H9 (cell line): ENCODE data around the gene RALA. TPM values are rescaled to one million over a fixed set of nuclear protein-coding genes. Genes with fewer than 3 reads are reported as not detected.

Experiments
- DNase-seq: peaks from one replicate; pipeline ENCODE4 v3.0.0-alpha.2; 2017
- H2AFZ ChIP-seq: one replicate; pipeline ENCODE4 v1.6.1; 2013; ENCODE audit warnings: mild to moderate bottlenecking, low read length, control low read depth, moderate library complexity
- H2AK5ac ChIP-seq: 2 replicates; pipeline ENCODE4 v1.6.1; 2013; ENCODE audit warnings: low read length, control low read depth, mixed read lengths; ENCODE audit not compliant: insufficient read length
- H2BK120ac ChIP-seq: one replicate; pipeline ENCODE4 v1.6.1; 2013; ENCODE audit warnings: low read depth, mild to moderate bottlenecking, low read length, control low read depth, inconsistent platforms; ENCODE audit not compliant: poor library complexity, severe bottlenecking
- H2BK12ac ChIP-seq: 2 replicates; pipeline ENCODE4 v1.6.1; 2013; ENCODE audit warnings: low read length, control low read depth, mixed read lengths, low read depth; ENCODE audit not compliant: insufficient read length
- H2BK15ac ChIP-seq: 2 replicates; pipeline ENCODE4 v1.6.1; 2013; ENCODE audit warnings: low read depth, low read length, control low read depth
- H2BK20ac ChIP-seq: one replicate; pipeline ENCODE4 v1.6.1; 2013; ENCODE audit warnings: low read depth, mild to moderate bottlenecking, low read length, control low read depth, inconsistent platforms; ENCODE audit not compliant: poor library complexity, severe bottlenecking
- H2BK5ac ChIP-seq: 2 replicates; pipeline ENCODE4 v1.6.1; 2013; ENCODE audit warnings: low read length, control low read depth, mixed read lengths; ENCODE audit not compliant: insufficient read length
- H3K14ac ChIP-seq: 2 replicates; pipeline ENCODE4 v1.6.1; 2013; ENCODE audit warnings: low read length, control low read depth; ENCODE audit not compliant: insufficient read depth
- H3K18ac ChIP-seq: 2 replicates; pipeline ENCODE4 v1.6.1; 2013; ENCODE audit warnings: low read depth, mild to moderate bottlenecking, mixed read lengths, low read length, control low read depth; ENCODE audit not compliant: insufficient read length
- H3K23ac ChIP-seq: 2 replicates; pipeline ENCODE4 v1.6.1; 2013; ENCODE audit warnings: low read length, control low read depth, mixed read lengths, low read depth; ENCODE audit not compliant: insufficient read length
- H3K23me2 ChIP-seq: 2 replicates; pipeline ENCODE4 v1.6.1; 2013; ENCODE audit warnings: low read depth, mild to moderate bottlenecking, mixed read lengths, low read length, control low read depth; ENCODE audit not compliant: insufficient read length, poor library complexity, severe bottlenecking
- H3K27ac ChIP-seq: 2 replicates; pipeline ENCODE4 v1.5.1; 2013; ENCODE audit warnings: low read length, control low read depth, mixed read lengths, low read depth; ENCODE audit not compliant: insufficient read length
- H3K27me3 ChIP-seq: 2 replicates; pipeline ENCODE4 v1.6.1; 2013; ENCODE audit warnings: low read length, control low read depth, inconsistent platforms; ENCODE audit not compliant: insufficient read depth
- H3K4ac ChIP-seq: 2 replicates; pipeline ENCODE4 v1.6.1; 2013; ENCODE audit warnings: low read depth, mild to moderate bottlenecking, control low read depth, inconsistent platforms, low read length, moderate library complexity
- H3K4me1 ChIP-seq: 2 replicates; pipeline ENCODE4 v1.6.1; 2013; ENCODE audit warnings: low read length, control low read depth, inconsistent platforms; ENCODE audit not compliant: insufficient read depth
- H3K4me2 ChIP-seq: 2 replicates; pipeline ENCODE4 v1.6.1; 2013; ENCODE audit warnings: low read length, control low read depth, mixed read lengths; ENCODE audit not compliant: insufficient read length, insufficient read depth
- H3K56ac ChIP-seq: 2 replicates; pipeline ENCODE4 v1.6.1; 2013; ENCODE audit warnings: low read depth, mild to moderate bottlenecking, mixed read lengths, low read length, control low read depth; ENCODE audit not compliant: insufficient read length
- H3K79me1 ChIP-seq: 2 replicates; pipeline ENCODE4 v1.6.1; 2013; ENCODE audit warnings: low read depth, mild to moderate bottlenecking, moderate library complexity, low read length, control low read depth, inconsistent platforms; ENCODE audit not compliant: insufficient read depth, poor library complexity, severe bottlenecking
- H3K79me2 ChIP-seq: 2 replicates; pipeline ENCODE4 v1.6.1; 2013; ENCODE audit warnings: low read length, control low read depth, inconsistent platforms; ENCODE audit not compliant: insufficient read depth
- H3K9ac ChIP-seq: 2 replicates; pipeline ENCODE4 v1.6.1; 2013; ENCODE audit warnings: low read length, control low read depth, mixed read lengths; ENCODE audit not compliant: insufficient read length; ENCODE audit errors: extremely low read depth
- H3K9me3 ChIP-seq: one replicate; pipeline ENCODE4 v1.6.1; 2013; ENCODE audit warnings: low read depth, low read length, inconsistent platforms; ENCODE audit not compliant: control insufficient read depth
- H3T11ph ChIP-seq: one replicate; pipeline ENCODE4 v1.6.1; 2013; ENCODE audit warnings: mild to moderate bottlenecking, low read length, control low read depth, inconsistent platforms
- H4K20me1 ChIP-seq: one replicate; pipeline ENCODE4 v1.6.1; 2013; ENCODE audit not compliant: control insufficient read depth, insufficient read length, insufficient read depth
- H4K5ac ChIP-seq: 2 replicates; pipeline ENCODE4 v1.6.1; 2013; ENCODE audit warnings: low read depth, mild to moderate bottlenecking, mixed read lengths, low read length, control low read depth; ENCODE audit not compliant: insufficient read length
- H4K8ac ChIP-seq: replicated peaks from 2 replicates; pipeline ENCODE4 v1.6.1; 2013; ENCODE audit warnings: low read length, control low read depth, mixed read lengths, low read depth; ENCODE audit not compliant: insufficient read length
- H4K91ac ChIP-seq: 2 replicates; pipeline ENCODE4 v1.6.1; 2013; ENCODE audit warnings: low read depth, mild to moderate bottlenecking, moderate library complexity, mixed read lengths, low read length, control low read depth; ENCODE audit not compliant: insufficient read length
- H3K27ac Mint-ChIP-seq, 3 experiments: 2 replicates in 2 of 3; 3 replicates in 1 of 3; pipeline ENCODE4 v1.8.0; 2020 to 2021; ENCODE audit warnings: mixed read lengths in 3 of 3, mild to moderate bottlenecking in 1 of 3, moderate library complexity in 1 of 3
- H3K27me3 Mint-ChIP-seq: 2 replicates; pipeline ENCODE4 v1.8.0; 2021; ENCODE audit warnings: low read depth, mild to moderate bottlenecking, moderate library complexity, mixed read lengths
- H3K36me3 Mint-ChIP-seq, 3 experiments: 2 replicates in 2 of 3; 3 replicates in 1 of 3; pipeline ENCODE4 v1.8.0; 2020 to 2021; ENCODE audit warnings: low read depth in 3 of 3, mixed read lengths in 3 of 3; ENCODE audit not compliant: insufficient read depth in 1 of 3
- H3K4me1 Mint-ChIP-seq, 2 experiments: 2 replicates each; pipeline ENCODE4 v1.8.0; 2020; ENCODE audit warnings: mixed read lengths in 2 of 2
- H3K4me3 Mint-ChIP-seq, 2 experiments: 2 replicates in 1 of 2; 3 replicates in 1 of 2; pipeline ENCODE4 v1.8.0; 2020 to 2021; ENCODE audit warnings: mild to moderate bottlenecking in 2 of 2, mixed read lengths in 2 of 2, moderate library complexity in 1 of 2
- H3K9me3 Mint-ChIP-seq, 2 experiments: 2 replicates in 1 of 2; 3 replicates in 1 of 2; pipeline ENCODE4 v1.8.0; 2020; ENCODE audit warnings: mild to moderate bottlenecking in 2 of 2, mixed read lengths in 2 of 2, moderate library complexity in 1 of 2
- CTCF ChIP-seq: fragments of 200-600 bp; sonication (generic); conservative IDR thresholded peaks from 3 replicates; pipeline ENCODE4 v1.8.0; 2021; ENCODE audit warnings: antibody characterized with exemption, mild to moderate bottlenecking
- WGBS: extraction: QIAGEN DNeasy Blood & Tissue Kit; methylation state at CpG from one replicate; pipeline ENCODE4 v1.1.7; 2013; ENCODE audit warnings: missing lambda C conversion rate, low lambda C conversion rate, mixed read lengths; ENCODE audit not compliant: insufficient read length; ENCODE audit errors: extremely low coverage; 5-methylcytosine and 5-hydroxymethylcytosine counted together
- total RNA-seq: library from RNA; stranded (reverse); gene quantifications from 2 replicates; pipeline ENCODE4 v1.2.1, GENCODE V29; 2021

Gene RALA
- total RNA-seq, 1 experiment from 2014 or later, result 57.5 TPM

DNA sequence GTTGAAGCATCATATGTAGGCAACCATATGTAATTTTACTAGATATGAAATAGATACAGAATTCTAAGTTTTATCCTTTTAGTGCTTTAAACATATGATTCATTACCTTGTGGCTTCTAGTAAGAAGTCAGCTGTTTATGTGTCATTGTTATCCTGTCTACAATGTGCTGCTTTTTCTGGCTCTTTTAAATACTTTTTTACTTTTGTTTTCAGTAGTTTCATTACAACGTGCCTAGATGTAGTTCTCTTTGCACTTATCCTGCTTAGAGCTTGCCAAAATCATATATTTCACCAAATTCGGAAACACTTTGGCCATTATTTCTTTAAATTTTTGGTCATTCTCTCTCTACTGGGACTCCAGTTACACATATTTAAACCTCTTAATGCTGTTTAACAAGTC lies 30.8 kb upstream of the RALA start:
- Mint-ChIP-seq H3K4me1 (peaks cover 5 to 12% of the 10 kb centered on the region in 2 experiments), H3K4me3 (no peak overlapping the region), H3K27ac (no peak overlapping the region), H3K36me3 (peaks cover 0 to 4% (median 0%) of the 10 kb centered on the region in 3 experiments; a peak in 2 of 7 replicates), H3K9me3 (peaks cover 0 to 3% of the 10 kb centered on the region in 2 experiments; a peak in 1 of 5 replicates), H3K27me3 (no peaks in the 10 kb centered on the region)
- no peak for TF ChIP-seq CTCF
- Histone ChIP-seq H4K5ac (no peak overlapping the region), H3K27me3 (no peaks in the 10 kb centered on the region), H3K18ac (no peak overlapping the region), H2BK5ac (no peak overlapping the region), H2BK20ac (no peak overlapping the region), H3T11ph (no peak overlapping the region), H3K23ac (no peak overlapping the region), H4K8ac (no peak overlapping the region), H3K9me3 (no peaks in the 10 kb centered on the region), H3K9ac (no peak overlapping the region), H3K79me2 (no peaks in the 10 kb centered on the region), H3K23me2 (no peaks in the 10 kb centered on the region), H3K79me1 (no peaks in the 10 kb centered on the region), H3K4me2 (no peak overlapping the region), H4K20me1 (no peaks in the 10 kb centered on the region), H2AK5ac (no peak overlapping the region), H2BK15ac (no peak overlapping the region), H3K56ac (no peak overlapping the region), H3K27ac (no peak overlapping the region), H2BK120ac (no peak overlapping the region), H4K91ac (no peak overlapping the region), H3K4ac (no peak overlapping the region), H2BK12ac (no peak overlapping the region), H2AFZ (no peak overlapping the region), H3K4me1 (no peaks in the 10 kb centered on the region), H3K14ac (no peak overlapping the region)
- WGBS, result no CpG with 5 or more reads among the region's 2 CpGs
- no peak for DNase-seq
